ENCODE results near the gene CNNM3. TPM values are rescaled to one million over a fixed set of nuclear protein-coding genes. Genes with fewer than 3 reads are reported as not detected.

CNNM3 gene
- polyA plus RNA-seq, 10 donors, result 13.5 to 24.2 (median 18.3) TPM

DNA sequence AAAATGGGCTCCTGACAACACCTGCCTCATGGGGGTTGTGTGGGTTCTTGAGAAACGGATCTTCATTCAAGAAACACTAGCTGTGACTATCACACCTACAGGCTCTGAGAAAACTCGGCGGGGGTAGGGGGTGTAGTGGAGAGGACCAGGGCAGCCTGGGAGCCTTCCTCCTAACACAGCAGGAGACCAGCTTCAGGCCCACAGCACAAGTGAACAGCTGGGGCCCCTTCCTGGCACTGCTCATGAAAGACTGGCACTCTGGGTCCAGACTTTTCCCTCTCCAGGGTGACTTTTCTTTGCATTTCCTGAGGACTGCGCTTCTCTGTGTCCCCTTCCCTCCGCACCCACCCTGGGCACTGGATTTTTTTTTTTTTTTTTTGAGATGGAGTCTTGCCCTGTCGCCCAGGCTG is 61.0 kb downstream of the CNNM3 start:
- DNase-seq, result no peak

DNA sequence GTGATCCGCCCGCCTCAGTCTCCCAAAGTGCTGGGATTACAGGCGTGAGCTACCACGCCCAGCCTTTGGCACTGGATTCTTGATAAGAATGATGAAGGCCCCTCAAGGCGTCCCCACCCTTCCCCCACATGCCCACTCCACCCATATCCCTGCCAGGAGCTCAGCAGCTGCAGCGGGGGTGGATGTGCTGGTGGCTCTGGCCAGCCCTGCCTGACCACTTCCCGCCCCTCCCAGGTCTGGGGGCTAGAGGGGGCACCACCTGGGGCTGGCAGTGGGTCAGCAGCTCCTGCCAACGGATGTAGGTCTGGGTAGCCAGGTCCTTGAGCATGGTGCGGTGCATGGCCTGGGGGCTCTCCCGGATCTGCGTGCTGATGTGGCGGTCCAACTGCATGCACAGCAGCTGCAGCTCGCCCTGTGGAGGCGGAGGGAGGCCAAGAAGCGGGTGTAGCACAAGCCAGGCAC is 61.6 kb downstream of the CNNM3 start:
- DNase-seq, result peak in 1 of 3 donors; percentile 68

GRCh38 chr2:96878171-96878570 is 62.1 kb downstream of the CNNM3 start:
- no peak for DNase-seq

GRCh38 chr2:96878796-96879544 is 62.9 kb downstream of the CNNM3 start:
- DNase-seq, result no peak

GRCh38 chr2:96879545-96880040 is 63.5 kb downstream of the CNNM3 start:
- DNase-seq, result no peak

- no peak for DNase-seq
Measured at GRCh38 chr2:96880891-96881273, 64.8 kb downstream of the CNNM3 start.

- no peak for DNase-seq
Measured at GRCh38 chr2:96881349-96882195, 65.5 kb downstream of the CNNM3 start.

- no peak for DNase-seq
Measured at GRCh38 chr2:96882230-96882629, 66.2 kb downstream of the CNNM3 start.

DNA sequence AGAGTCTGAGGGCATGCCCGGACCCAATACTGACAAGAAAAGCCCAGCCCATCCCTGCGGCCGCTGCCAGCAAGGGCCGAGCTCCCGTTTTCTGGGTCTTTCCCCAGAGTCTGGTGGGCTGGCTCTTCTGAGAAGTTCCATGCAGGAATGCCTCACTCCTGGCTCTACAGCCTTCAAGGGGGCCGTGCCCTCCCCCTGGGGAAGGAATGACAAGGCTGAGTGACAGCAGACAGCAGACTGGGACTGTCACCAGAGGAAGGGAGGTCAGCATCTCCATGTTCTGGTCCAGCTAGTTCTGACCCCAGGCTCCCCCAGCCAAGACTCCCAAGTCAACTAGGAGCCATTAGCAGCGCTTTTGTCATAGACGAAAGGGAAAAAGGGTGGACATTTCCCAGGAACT is 66.8 kb downstream of the CNNM3 start:
- no peak for DNase-seq

- no peak for DNase-seq
Measured at GRCh38 chr2:96883306-96883705, 67.2 kb downstream of the CNNM3 start.

Other genes with a start within 250 kb of the CNNM3 start
- 10 to 100 TPM; 23.7 to 38.7 (median 30.8) TPM for gene KANSL3, start 178.0 kb upstream of the CNNM3 start, polyA plus RNA-seq (ENCODE audit: insufficient read length in 10 of 10)
- 1 to 10 TPM in 4 of 10 donors, under 1 TPM in 6; 0.26 to 2.7 (median 0.80) TPM for gene FER1L5, start 173.5 kb upstream of the CNNM3 start, polyA plus RNA-seq (ENCODE audit: insufficient read length in 10 of 10)
- 10 to 100 TPM; 20.8 to 27.5 (median 25.9) TPM for gene LMAN2L, start 76.2 kb upstream of the CNNM3 start, polyA plus RNA-seq (ENCODE audit: insufficient read length in 10 of 10)
- 10 to 100 TPM; 16.4 to 39.2 (median 29.7) TPM for gene CNNM4, start 55.4 kb upstream of the CNNM3 start, polyA plus RNA-seq (ENCODE audit: insufficient read length in 10 of 10)
- gene ANKRD23, start 27.8 kb downstream of the CNNM3 start, polyA plus RNA-seq (ENCODE audit: insufficient read length in 10 of 10), result 10 to 100 TPM in 4 of 10 donors, 1 to 10 TPM in 6; 5.7 to 18.8 (median 9.0) TPM
- gene ANKRD39, start 41.7 kb downstream of the CNNM3 start, polyA plus RNA-seq (ENCODE audit: insufficient read length in 10 of 10), result 1 to 10 TPM; 4.2 to 8.7 (median 6.6) TPM
- 10 to 100 TPM; 22.9 to 35.5 (median 28.6) TPM for gene SEMA4C, start 53.8 kb downstream of the CNNM3 start, polyA plus RNA-seq (ENCODE audit: insufficient read length in 10 of 10)
- gene FAM178B, start 170.3 kb downstream of the CNNM3 start, polyA plus RNA-seq (ENCODE audit: insufficient read length in 10 of 10), result 1 to 10 TPM in 6 of 10 donors, under 1 TPM in 4; 0.37 to 1.5 (median 1.1) TPM